Astrocyte (in vitro differentiated cells and primary cell): ENCODE measurements around the gene TCIRG1.

Experiments used
- CTCF ChIP-seq: IDR thresholded peaks from 2 replicates; pipeline ENCODE4 v1.5.1; 2011; ENCODE audit warnings: low read depth, mild to moderate bottlenecking, inconsistent platforms, low read length, moderate library complexity; ENCODE audit not compliant: insufficient read depth
- EZH2 ChIP-seq: IDR thresholded peaks from 2 replicates; pipeline ENCODE4 v1.6.1; 2012; ENCODE audit warnings: mild to moderate bottlenecking, low read length, inconsistent platforms; ENCODE audit not compliant: insufficient read depth

GRCh38 chr11:68004551-68005335, 34.1 kb upstream of the TCIRG1 start:
- no peak for TF ChIP-seq CTCF
- no peak for TF ChIP-seq EZH2
